ENCODE data around the gene RICTOR. TPM values are rescaled to one million over a fixed set of nuclear protein-coding genes. Genes with fewer than 3 reads are reported as not detected.
A peak's percentile ranks its signal among the peaks of the same experiment; 100 is the strongest.
"Not testable (repeated sequence)": the region's sequence is repeated elsewhere in the genome, so short reads cannot be mapped to it uniquely, and the experiment has no call there.

RICTOR gene
- total RNA-seq, 1 donor from 2014 or later: 34.2 TPM

DNA sequence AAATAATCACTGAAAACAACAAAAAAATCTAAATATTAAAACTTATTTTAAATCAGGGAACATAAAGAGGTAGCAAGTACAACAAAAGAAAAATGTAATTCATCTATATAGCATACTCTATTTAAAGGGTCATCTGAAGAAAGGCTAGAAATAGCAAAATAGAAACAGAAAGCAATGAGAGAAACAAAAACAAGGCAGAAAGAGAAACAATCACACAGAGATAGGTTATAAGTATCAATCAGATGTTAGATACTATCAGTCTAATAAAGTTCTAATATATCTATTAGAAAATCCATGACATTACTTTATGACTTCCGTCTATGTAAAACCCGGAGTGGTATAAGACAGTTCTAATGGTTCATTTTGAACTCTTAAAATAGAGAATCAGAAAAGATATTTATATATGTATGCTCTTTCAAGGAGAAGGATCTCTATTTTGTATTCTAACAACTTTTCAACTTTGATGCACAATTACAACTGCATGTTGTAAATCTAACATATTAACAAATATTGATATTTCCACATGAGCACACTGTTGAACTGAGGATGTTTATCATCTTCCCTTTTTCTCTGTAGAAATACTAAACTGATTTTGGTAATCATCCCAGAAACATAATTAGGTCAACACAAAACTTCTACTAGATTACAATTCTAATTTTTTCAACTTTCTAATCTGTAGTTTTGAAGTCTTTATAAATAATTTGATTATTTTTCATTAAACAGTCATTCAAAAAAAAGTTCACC, 15.8 kb downstream of the RICTOR start:
- Mint-ChIP-seq H3K4me3 (peak overlapping the region; percentile 64), H3K4me1 (peaks cover 39% of the 10 kb centered on the region), H3K36me3 (ENCODE audit: low read depth) (peaks cover 14% of the 10 kb centered on the region), H3K27me3 (no peaks in the 10 kb centered on the region), H3K27ac (peak overlapping the region; percentile 45), H3K9me3 (no peaks in the 10 kb centered on the region)
- no peak for DNase-seq
- intact Hi-C loops (cut with micrococcal nuclease): loop anchor here (2.0 to 5.0 kb wide), 2 partner anchors 14 to 41 kb away; no protein-coding TSS in a partner anchor

- no peak overlapping the region for H3K27ac Mint-ChIP-seq
- H3K36me3 Mint-ChIP-seq (ENCODE audit: low read depth): peaks cover 12% of the 10 kb centered on the region
- DNase-seq: no peak
- no peaks in the 10 kb centered on the region for H3K9me3 Mint-ChIP-seq
- intact Hi-C loops (cut with micrococcal nuclease): loop anchor here (2.0 to 5.0 kb wide), 2 partner anchors 15 to 40 kb away; no protein-coding TSS in a partner anchor
- H3K4me3 Mint-ChIP-seq: peak overlapping the region; percentile 64
- peaks cover 34% of the 10 kb centered on the region for H3K4me1 Mint-ChIP-seq
- no peaks in the 10 kb centered on the region for H3K27me3 Mint-ChIP-seq
Observed at GRCh38 chr5:39057734-39058133, 16.5 kb downstream of the RICTOR start.

DNA sequence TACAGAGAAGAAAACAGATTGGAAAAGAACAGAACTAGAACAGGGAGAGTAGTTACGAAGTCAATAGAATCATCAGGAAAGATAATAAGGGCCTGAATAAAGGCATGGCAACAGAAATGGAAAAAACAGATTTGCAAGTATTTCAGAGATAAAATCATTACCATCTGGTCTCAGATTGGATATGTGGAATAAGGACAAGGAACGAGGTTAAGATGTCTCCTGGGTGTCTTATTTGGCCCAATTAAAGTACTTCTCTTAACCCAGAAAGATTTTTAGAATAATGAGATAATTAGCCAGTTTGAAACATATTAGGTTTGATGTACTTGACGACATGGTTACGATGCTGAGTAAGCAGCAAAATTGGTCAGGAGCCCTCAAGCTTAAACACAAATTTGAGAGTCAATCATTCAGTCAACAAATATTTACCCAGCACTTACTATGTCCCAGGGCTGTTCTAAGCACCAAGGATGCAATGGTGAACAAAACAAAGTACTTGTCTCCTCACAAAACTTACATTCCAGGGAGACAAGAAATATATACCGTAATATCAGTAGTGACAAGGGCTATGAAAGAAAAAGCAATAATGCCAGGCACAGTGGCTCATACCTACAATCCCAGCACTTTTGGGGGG, 18.3 kb downstream of the RICTOR start:
- H3K9me3 Mint-ChIP-seq: no peaks in the 10 kb centered on the region
- DNase-seq: no peak
- H3K27me3 Mint-ChIP-seq: no peaks in the 10 kb centered on the region
- H3K4me3 Mint-ChIP-seq: no peak overlapping the region
- H3K27ac Mint-ChIP-seq: no peak overlapping the region
- H3K36me3 Mint-ChIP-seq (ENCODE audit: low read depth): peaks cover 13% of the 10 kb centered on the region
- H3K4me1 Mint-ChIP-seq: peaks cover 28% of the 10 kb centered on the region
- intact Hi-C loops (cut with micrococcal nuclease): loop anchor here (5.0 kb wide), 1 partner anchor 39 kb away; no protein-coding TSS in a partner anchor

GRCh38 chr5:39055027-39055767, 19.0 kb downstream of the RICTOR start:
- intact Hi-C loops (cut with micrococcal nuclease): loop anchor here (5.0 kb wide), 1 partner anchor 38 kb away; no protein-coding TSS in a partner anchor
- Mint-ChIP-seq H3K27me3 (no peaks in the 10 kb centered on the region), H3K9me3 (no peaks in the 10 kb centered on the region), H3K4me1 (peaks cover 25% of the 10 kb centered on the region), H3K4me3 (no peak overlapping the region), H3K27ac (no peak overlapping the region), H3K36me3 (ENCODE audit: low read depth) (peaks cover 13% of the 10 kb centered on the region)
- DNase-seq: no peak

GRCh38 chr5:39053189-39053588, 21.0 kb downstream of the RICTOR start:
- Mint-ChIP-seq H3K9me3 (no peaks in the 10 kb centered on the region), H3K27ac (no peak overlapping the region), H3K4me3 (no peak overlapping the region), H3K27me3 (no peaks in the 10 kb centered on the region), H3K36me3 (ENCODE audit: low read depth) (peaks cover 20% of the 10 kb centered on the region), H3K4me1 (peaks cover 22% of the 10 kb centered on the region)
- DNase-seq: no peak
- intact Hi-C loops (cut with micrococcal nuclease): no loop called here

GRCh38 chr5:39052141-39052540, 22.1 kb downstream of the RICTOR start:
- intact Hi-C loops (cut with micrococcal nuclease): no loop called here
- Mint-ChIP-seq H3K27me3 (no peaks in the 10 kb centered on the region), H3K4me3 (no peak overlapping the region), H3K4me1 (peaks cover 17% of the 10 kb centered on the region), H3K36me3 (ENCODE audit: low read depth) (peaks cover 20% of the 10 kb centered on the region), H3K27ac (no peak overlapping the region), H3K9me3 (no peaks in the 10 kb centered on the region)
- DNase-seq: no peak

- no peak for DNase-seq
- intact Hi-C loops (cut with micrococcal nuclease): no loop called here
- Mint-ChIP-seq H3K9me3 (no peaks in the 10 kb centered on the region), H3K4me1 (peaks cover 11% of the 10 kb centered on the region), H3K36me3 (ENCODE audit: low read depth) (peaks cover 9% of the 10 kb centered on the region), H3K27ac (no peak overlapping the region), H3K27me3 (no peaks in the 10 kb centered on the region), H3K4me3 (no peak overlapping the region)
Observed at GRCh38 chr5:39049315-39049714, 24.9 kb downstream of the RICTOR start.

- Mint-ChIP-seq H3K27me3 (no peaks in the 10 kb centered on the region), H3K4me3 (no peak overlapping the region), H3K9me3 (peaks cover 8% of the 10 kb centered on the region), H3K27ac (no peak overlapping the region), H3K4me1 (peaks cover 8% of the 10 kb centered on the region), H3K36me3 (ENCODE audit: low read depth) (peaks cover 27% of the 10 kb centered on the region)
- no peak for DNase-seq
- intact Hi-C loops (cut with micrococcal nuclease): no loop called here
Observed at GRCh38 chr5:39040875-39041274, 33.3 kb downstream of the RICTOR start.

DNA sequence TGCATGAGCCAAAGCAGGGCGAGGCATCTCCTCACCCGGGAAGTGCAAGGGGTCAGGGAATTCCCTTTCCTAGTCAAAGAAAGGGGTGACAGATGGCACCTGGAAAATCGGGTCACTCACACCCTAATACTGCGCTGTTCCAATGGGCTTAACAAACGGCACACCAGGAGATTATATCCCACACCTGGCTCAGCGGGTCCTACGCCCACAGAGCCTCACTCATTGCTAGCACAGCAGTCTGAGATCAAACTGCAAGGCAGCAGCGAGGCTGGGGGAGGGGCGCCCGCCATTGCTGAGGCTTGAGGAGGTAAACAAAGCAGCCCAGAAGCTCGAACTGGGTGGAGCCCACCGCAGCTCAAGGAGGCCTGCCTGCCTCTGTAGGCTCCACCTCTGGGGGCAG, 39.7 kb downstream of the RICTOR start:
- H3K27me3 Mint-ChIP-seq; H3K27ac Mint-ChIP-seq; intact Hi-C loops (cut with micrococcal nuclease); H3K9me3 Mint-ChIP-seq; H3K4me3 Mint-ChIP-seq; DNase-seq: not testable (repeated sequence)
- H3K4me1 Mint-ChIP-seq: peaks cover 10% of the 10 kb centered on the region
- H3K36me3 Mint-ChIP-seq (ENCODE audit: low read depth): peaks cover 28% of the 10 kb centered on the region

DNA sequence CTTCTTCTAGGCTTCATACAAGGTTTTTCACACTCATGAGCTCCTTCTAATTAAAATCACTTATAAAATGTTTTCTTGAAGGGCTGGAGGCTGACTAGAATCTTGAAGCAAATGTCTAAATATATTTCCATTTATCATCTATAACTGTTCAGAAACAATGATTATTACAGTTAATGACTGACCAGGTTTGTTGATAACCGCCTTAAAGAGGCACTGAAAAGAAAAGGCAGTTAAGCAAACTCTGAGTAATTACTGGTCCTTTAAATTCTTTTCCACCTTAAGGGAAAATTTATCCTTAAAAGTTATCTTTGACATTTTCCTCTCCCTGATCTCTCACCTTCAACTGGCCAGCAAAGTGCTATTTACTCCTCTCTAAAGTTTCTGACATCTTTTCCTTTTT, 43.2 kb downstream of the RICTOR start:
- Mint-ChIP-seq H3K9me3 (peaks cover 4% of the 10 kb centered on the region), H3K4me3 (no peak overlapping the region), H3K27ac (no peak overlapping the region), H3K27me3 (no peaks in the 10 kb centered on the region), H3K36me3 (ENCODE audit: low read depth) (peaks cover 43% of the 10 kb centered on the region), H3K4me1 (peaks cover 10% of the 10 kb centered on the region)
- no peak for DNase-seq
- intact Hi-C loops (cut with micrococcal nuclease): no loop called here

- H3K4me3 Mint-ChIP-seq: no peak overlapping the region
- H3K27me3 Mint-ChIP-seq: no peaks in the 10 kb centered on the region
- H3K36me3 Mint-ChIP-seq (ENCODE audit: low read depth): peaks cover 38% of the 10 kb centered on the region
- DNase-seq: no peak
- H3K9me3 Mint-ChIP-seq: peaks cover 9% of the 10 kb centered on the region
- peaks cover 23% of the 10 kb centered on the region for H3K4me1 Mint-ChIP-seq
- intact Hi-C loops (cut with micrococcal nuclease): no loop called here
- H3K27ac Mint-ChIP-seq: no peak overlapping the region
Observed at GRCh38 chr5:39025456-39025855, 48.7 kb downstream of the RICTOR start.

DNA sequence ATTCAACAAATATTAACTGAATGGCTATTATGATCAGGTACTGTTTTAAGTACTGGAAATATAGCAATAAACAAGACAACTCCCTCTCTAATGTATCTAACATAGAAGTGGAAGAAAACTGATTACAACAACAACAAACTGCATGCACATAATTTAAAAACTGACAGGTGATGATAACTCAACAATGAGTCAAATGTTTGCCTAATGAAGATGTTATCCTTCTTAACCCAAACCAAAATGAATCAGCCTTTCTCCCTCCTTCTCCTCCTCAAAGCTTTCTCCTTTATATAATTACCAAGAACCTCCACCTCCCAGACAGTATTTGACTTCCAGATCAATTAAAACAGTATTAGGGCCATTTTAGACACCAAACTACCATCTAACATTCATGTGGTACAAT, 49.3 kb downstream of the RICTOR start:
- Mint-ChIP-seq H3K4me3 (no peak overlapping the region), H3K27me3 (no peaks in the 10 kb centered on the region), H3K27ac (no peak overlapping the region), H3K9me3 (peaks cover 9% of the 10 kb centered on the region), H3K4me1 (peaks cover 22% of the 10 kb centered on the region), H3K36me3 (ENCODE audit: low read depth) (peaks cover 37% of the 10 kb centered on the region)
- intact Hi-C loops (cut with micrococcal nuclease): no loop called here
- DNase-seq: no peak

GRCh38 chr5:39024005-39024404, 50.2 kb downstream of the RICTOR start:
- DNase-seq: no peak
- no peaks in the 10 kb centered on the region for H3K27me3 Mint-ChIP-seq

GRCh38 chr5:39023121-39023520, 51.1 kb downstream of the RICTOR start:
- no peak overlapping the region for H3K4me3 Mint-ChIP-seq
- DNase-seq: no peak
- intact Hi-C loops (cut with micrococcal nuclease): no loop called here
- H3K27me3 Mint-ChIP-seq: no peaks in the 10 kb centered on the region
- H3K27ac Mint-ChIP-seq: no peak overlapping the region
- H3K4me1 Mint-ChIP-seq: peaks cover 29% of the 10 kb centered on the region
- H3K36me3 Mint-ChIP-seq (ENCODE audit: low read depth): peaks cover 43% of the 10 kb centered on the region
- H3K9me3 Mint-ChIP-seq: peaks cover 5% of the 10 kb centered on the region

More at GRCh38 chr5:39024005-39024404, 50.2 kb downstream of the RICTOR start:
- no peak overlapping the region for H3K27ac Mint-ChIP-seq
- H3K9me3 Mint-ChIP-seq: peaks cover 9% of the 10 kb centered on the region
- H3K36me3 Mint-ChIP-seq (ENCODE audit: low read depth): peaks cover 45% of the 10 kb centered on the region
- intact Hi-C loops (cut with micrococcal nuclease): no loop called here
- H3K4me1 Mint-ChIP-seq: peaks cover 27% of the 10 kb centered on the region
- H3K4me3 Mint-ChIP-seq: no peak overlapping the region
